Panc1 (cell line): Measurements from ENCODE around the gene SCART1. TPM values are rescaled to one million over a fixed set of nuclear protein-coding genes. Genes with fewer than 3 reads are reported as not detected.

ENCODE experiments used
- ATAC-seq: fragments of 200-7000 bp; cut with Tn5 transposase; 2 replicates; pipeline ENCODE4 v1.9.1; 2020; ENCODE audit warnings: mild to moderate bottlenecking, moderate library complexity
- BruUV-seq: library from RNA; stranded (reverse); fragments of 400-500 nt; replicated peaks from 2 replicates; lab custom pipeline; 2021; lab: Mats Ljungman, UMichigan
- CTCF ChIA-PET: fragments of 300-600 bp; sonication (Branson Sonifier 250); formaldehyde crosslinking; loops from one replicate; lab custom pipeline; 2022; ENCODE audit warnings: antibody characterized with exemption; lab: Charles Lee
- POLR2A ChIA-PET: fragments of 300-600 bp; sonication (Branson Sonifier 250); formaldehyde crosslinking; loops from one replicate; lab custom pipeline; 2022; ENCODE audit warnings: antibody characterized with exemption; lab: Charles Lee
- DNase-seq: peaks from one replicate; pipeline ENCODE4 v3.0.0-alpha.2; 2010; ENCODE audit warnings: low read depth, low spot score
- H3K27ac ChIP-seq: 2 replicates; pipeline ENCODE4 v1.5.1; 2011; ENCODE audit warnings: mild to moderate bottlenecking, low read length, inconsistent platforms
- H3K27me3 ChIP-seq: fragments of 200-500 bp; sonication (Bioruptor generic); 2 replicates; pipeline ENCODE4 v1.6.0; 2014; ENCODE audit warnings: low read length, inconsistent platforms; ENCODE audit not compliant: control insufficient read depth, insufficient read depth
- H3K36me3 ChIP-seq: fragments of 200-500 bp; sonication (Bioruptor generic); 2 replicates; pipeline ENCODE4 v1.5.1; 2014; ENCODE audit warnings: inconsistent platforms, mild to moderate bottlenecking, low read length, moderate library complexity; ENCODE audit not compliant: control insufficient read depth, insufficient read depth
- H3K4me1 ChIP-seq: 2 replicates; pipeline ENCODE4 v1.5.1; 2011; ENCODE audit warnings: inconsistent platforms, mild to moderate bottlenecking, low read length, moderate library complexity; ENCODE audit not compliant: control insufficient read depth, insufficient read depth
- H3K4me3 ChIP-seq, 2 experiments: 2 replicates each; pipeline ENCODE4 v1.5.1; 2011 to 2012; ENCODE audit warnings: low read depth in 2 of 2, low read length in 2 of 2, mild to moderate bottlenecking in 2 of 2, inconsistent platforms in 1 of 2, moderate library complexity in 1 of 2
- H3K9me3 ChIP-seq: fragments of 200-500 bp; sonication (Bioruptor generic); 2 replicates; pipeline ENCODE4 v1.5.1; 2014; ENCODE audit warnings: low read depth, mild to moderate bottlenecking, inconsistent platforms, low read length, moderate library complexity; ENCODE audit not compliant: control insufficient read depth, insufficient read depth
- CTCF ChIP-seq: fragments of 450-650 bp; IDR thresholded peaks from 2 replicates; pipeline ENCODE4 v1.5.1; 2017; ENCODE audit warnings: mild to moderate bottlenecking
- POLR2AphosphoS5 ChIP-seq: IDR thresholded peaks from 2 replicates; pipeline ENCODE4 v1.6.1; 2012; ENCODE audit warnings: mild to moderate bottlenecking, low read depth, low read length, moderate library complexity
- REST ChIP-seq, 2 experiments: IDR thresholded peaks; 2 replicates each; pipeline ENCODE4 v1.6.1; 2011 to 2012; ENCODE audit warnings: low read depth in 2 of 2, control low read depth in 1 of 2, low read length in 1 of 2, mild to moderate bottlenecking in 1 of 2, moderate library complexity in 1 of 2; ENCODE audit not compliant: insufficient read depth in 1 of 2
- SIN3A ChIP-seq: IDR thresholded peaks from 2 replicates; pipeline ENCODE4 v1.6.1; 2012; ENCODE audit warnings: low read depth, mild to moderate bottlenecking, low read length, moderate library complexity, borderline replicate concordance; ENCODE audit not compliant: insufficient read depth
- TCF7L2 ChIP-seq: IDR thresholded peaks from 2 replicates; pipeline ENCODE4 v1.6.1; 2011; ENCODE audit warnings: mild to moderate bottlenecking, low read depth, low read length, inconsistent platforms
- in situ Hi-C: cut with HindIII; loops from 2 replicates; pipeline ENCODE4 v1.10.0; 2016; ENCODE audit warnings: low sequenced_read_pairs, low pct_unique_long_range_greater_than_20kb
- intact Hi-C: fragments of 100-400 bp; cut with micrococcal nuclease; formaldehyde crosslinking; loops from one replicate; pipeline ENCODE4 v1.10.0; 2022; ENCODE audit not compliant: unreplicated experiment
- total RNA-seq: library from RNA; stranded (reverse); gene quantifications from one replicate; pipeline ENCODE4 v1.2.1, GENCODE V29; 2021; ENCODE audit not compliant: unreplicated experiment

Gene SCART1
- total RNA-seq, 1 experiment from 2014 or later, result 0.57 TPM

GRCh38 chr10:133473270-133473669 lies 19.5 kb downstream of the SCART1 start:
- Histone ChIP-seq H3K27ac (no peak overlapping the region), H3K36me3 (no peaks in the 10 kb centered on the region), H3K27me3 (peaks cover 8% of the 10 kb centered on the region), H3K9me3 (no peaks in the 10 kb centered on the region), H3K4me1 (0 out of 2 replicates have a peak, but pooled peaks cover 4% of the 10 kb centered on the region), H3K4me3 (no peak overlapping the region)
- ATAC-seq (no peak), DNase-seq (no peak)
- ChIA-PET POLR2A (no interaction called here), CTCF (no interaction called here)
- in situ Hi-C loops (no loop called here), intact Hi-C loops (no loop called here)
- no peak for TF ChIP-seq SIN3A
- TF ChIP-seq POLR2AphosphoS5, result no peak
- TF ChIP-seq CTCF, result no peak
- no peak for TF ChIP-seq REST (IDR thresholded peaks at IDR 0.05; ENCODE audit: insufficient read depth in 1 of 2, low read depth in 2 of 2, low read length in 1 of 2)
- TF ChIP-seq TCF7L2, result no peak
- no TSS peak for BruUV-seq

- intact Hi-C loops (no loop called here), in situ Hi-C loops (no loop called here)
- Histone ChIP-seq H3K4me1 (0 out of 2 replicates have a peak, but pooled peaks cover 4% of the 10 kb centered on the region), H3K9me3 (no peaks in the 10 kb centered on the region), H3K27me3 (peaks cover 8% of the 10 kb centered on the region), H3K36me3 (no peaks in the 10 kb centered on the region), H3K4me3 (no peak overlapping the region), H3K27ac (no peak overlapping the region)
- TF ChIP-seq CTCF (no peak), SIN3A (no peak), TCF7L2 (no peak), POLR2AphosphoS5 (no peak), REST (IDR thresholded peaks at IDR 0.05; ENCODE audit: insufficient read depth in 1 of 2, low read depth in 2 of 2, low read length in 1 of 2) (no peak)
- no peak for DNase-seq
- ATAC-seq, result no peak
- ChIA-PET CTCF (no interaction called here), POLR2A (no interaction called here)
- no TSS peak for BruUV-seq
Measured at GRCh38 chr10:133474027-133474426, 20.3 kb downstream of the SCART1 start.
